Mesenteric fat pad (tissue), 1 donor: ENCODE measurements around the gene ST3GAL6. TPM values are rescaled to one million over a fixed set of nuclear protein-coding genes. Genes with fewer than 3 reads are reported as not detected.

Experiments
- DNase-seq: peaks from one replicate; pipeline ENCODE4 v3.0.0-alpha.2; 2020; ENCODE audit warnings: low spot score
- total RNA-seq: library from RNA; stranded (reverse); fragmentation: NEBNext Ultra II Directional; extraction: Animal tissue kit (Norgen Biotek cat#: 25700); gene quantifications from one replicate; pipeline ENCODE4 v1.2.1, GENCODE V29; 2021
- donor health status: DM: yes; HTN: yes; CAD: no.

ST3GAL6 gene
- total RNA-seq, 1 donor from 2014 or later = 9.4 TPM

- DNase-seq = no peak
These were observed 80.3 kb downstream of the ST3GAL6 start for GRCh38 chr3:98843266-98843959.

Other genes with a start within 250 kb of the ST3GAL6 start
- gene CLDND1, start 240.4 kb upstream of the ST3GAL6 start, total RNA-seq = 79.2 TPM
- gene GPR15, start 231.4 kb upstream of the ST3GAL6 start, total RNA-seq = not detected
- gene CPOX, start 169.7 kb upstream of the ST3GAL6 start, total RNA-seq = 14.7 TPM
- 28.4 TPM for gene DCBLD2, start 138.4 kb downstream of the ST3GAL6 start, total RNA-seq